Stimulated activated CD4-positive, alpha-beta T cell treated with anti-CD3 and anti-CD28 coated beads, Interleukin-15, amount 100 ng/mL, for 48 hours (primary cell): ENCODE measurements around the gene FAM124A.
A peak's percentile ranks its signal among the peaks of the same experiment; 100 is the strongest.
"Not testable (repeated sequence)": the region's sequence is repeated elsewhere in the genome, so short reads cannot be mapped to it uniquely, and the experiment has no call there.

Source experiments
- DNase-seq, 2 donors: peaks; one replicate each; pipeline ENCODE4 v3.0.0-alpha.2; 2020; ENCODE audit warnings: low read depth in 2 of 2

FAM124A gene

GRCh38 chr13:51269039-51269438 is 46.8 kb downstream of the FAM124A start:
- no peak for DNase-seq

- DNase-seq = no peak
Observed at GRCh38 chr13:51270623-51271415, 48.6 kb downstream of the FAM124A start.

- no peak for DNase-seq
Observed at GRCh38 chr13:51271528-51272085, 49.4 kb downstream of the FAM124A start.

- DNase-seq = no peak
Observed at GRCh38 chr13:51275101-51275500, 52.9 kb downstream of the FAM124A start.

GRCh38 chr13:51276636-51277035 is 54.4 kb downstream of the FAM124A start:
- DNase-seq = no peak

- DNase-seq = no peak
Observed at GRCh38 chr13:51277928-51278327, 55.7 kb downstream of the FAM124A start.

- DNase-seq = no peak
Observed at GRCh38 chr13:51278426-51279130, 56.4 kb downstream of the FAM124A start.

- DNase-seq = no peak
Observed at GRCh38 chr13:51280379-51280940, 58.3 kb downstream of the FAM124A start.

GRCh38 chr13:51282322-51282721 is 60.1 kb downstream of the FAM124A start:
- no peak for DNase-seq

GRCh38 chr13:51282923-51283322 is 60.7 kb downstream of the FAM124A start:
- not testable (repeated sequence) for DNase-seq

- DNase-seq = no peak
Observed at GRCh38 chr13:51283371-51283770, 61.2 kb downstream of the FAM124A start.

- DNase-seq = no peak
Observed at GRCh38 chr13:51284339-51284738, 62.1 kb downstream of the FAM124A start.

- peak; percentile 52 to 73 for DNase-seq
Observed at GRCh38 chr13:51286135-51287002, 64.2 kb downstream of the FAM124A start.

GRCh38 chr13:51287758-51288157 is 65.6 kb downstream of the FAM124A start:
- DNase-seq = no peak

GRCh38 chr13:51288254-51288653 is 66.1 kb downstream of the FAM124A start:
- DNase-seq = not testable (repeated sequence)

- DNase-seq = no peak
Observed at GRCh38 chr13:51291341-51291740, 69.1 kb downstream of the FAM124A start.

GRCh38 chr13:51292000-51292565 is 69.9 kb downstream of the FAM124A start:
- DNase-seq = no peak

GRCh38 chr13:51297556-51297955 is 75.4 kb downstream of the FAM124A start:
- no peak for DNase-seq

GRCh38 chr13:51298812-51299211 is 76.6 kb downstream of the FAM124A start:
- no peak for DNase-seq

- DNase-seq = no peak
Observed at GRCh38 chr13:51303063-51303552, 80.9 kb downstream of the FAM124A start.

GRCh38 chr13:51303882-51304281 is 81.7 kb downstream of the FAM124A start:
- DNase-seq = no peak
